ENCODE measurements around the gene JAG1.
"Not testable (repeated sequence)": the region's sequence is repeated elsewhere in the genome, so short reads cannot be mapped to it uniquely, and the experiment has no call there.

Gene JAG1

GRCh38 chr20:10635476-10636208, 38.2 kb downstream of the JAG1 start:
- DNase-seq = no peak

GRCh38 chr20:10634683-10635411, 39.0 kb downstream of the JAG1 start:
- DNase-seq = no peak

- no peak for DNase-seq
Measured at GRCh38 chr20:10634211-10634610, 39.6 kb downstream of the JAG1 start.

- no peak for DNase-seq
Measured at GRCh38 chr20:10633718-10634117, 40.1 kb downstream of the JAG1 start.

DNA sequence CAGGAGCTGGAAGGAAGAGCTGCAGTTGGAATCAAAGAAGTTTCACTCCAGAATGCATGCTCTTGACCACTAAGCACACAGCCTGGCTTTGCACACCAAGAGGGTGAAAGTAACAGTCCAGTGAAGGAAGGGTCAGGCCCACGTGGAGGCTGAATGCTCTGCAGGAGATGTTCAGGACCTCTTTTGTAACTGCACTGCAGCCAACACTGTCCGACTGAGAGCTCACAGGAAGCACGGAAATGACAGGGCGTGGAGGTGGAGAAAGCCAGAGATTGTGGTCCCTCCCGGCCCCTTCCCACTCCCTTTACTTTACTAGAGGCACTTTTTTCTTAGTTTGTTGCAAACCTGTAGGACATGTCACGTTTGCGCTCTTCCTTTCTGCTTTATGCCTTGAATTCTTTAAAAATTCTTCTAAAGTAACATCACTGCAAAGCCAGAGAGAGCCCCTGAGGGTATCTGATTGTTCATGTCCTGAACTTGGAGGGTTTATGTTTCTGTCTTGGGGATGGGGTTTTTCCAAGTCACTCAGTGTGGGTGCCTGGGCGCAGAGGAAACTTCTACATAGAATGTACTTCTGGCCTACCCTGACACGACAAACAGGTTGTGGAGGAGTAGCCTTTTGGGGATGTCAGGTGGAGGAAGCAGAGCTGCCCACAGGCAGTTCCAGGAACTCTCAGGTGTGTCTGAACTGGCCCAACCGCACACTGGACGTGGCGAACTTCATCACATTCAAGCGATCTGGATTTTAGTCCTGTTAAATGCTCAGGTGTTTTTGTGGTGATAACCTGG, 40.9 kb downstream of the JAG1 start:
- DNase-seq = no peak

DNA sequence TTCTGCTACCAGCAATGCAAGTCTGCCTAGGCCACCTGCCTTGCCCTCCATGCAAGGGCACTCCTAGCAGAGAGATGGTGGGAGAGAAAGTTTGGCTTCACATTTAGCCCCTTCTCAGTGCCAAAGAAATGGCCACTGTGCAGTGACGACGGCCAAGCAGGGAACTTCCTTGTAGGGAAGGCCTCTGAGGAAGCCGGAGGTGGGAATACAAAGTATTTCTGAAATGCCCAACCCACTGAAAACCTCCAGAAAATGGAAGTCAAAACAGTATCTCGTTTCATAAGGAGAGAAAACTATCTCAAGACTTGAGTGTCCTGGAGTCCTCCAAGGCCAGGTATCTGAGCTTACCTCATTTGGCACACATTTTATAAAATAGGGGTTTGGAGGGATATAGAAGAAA, 42.7 kb downstream of the JAG1 start:
- no peak for DNase-seq

- no peak for DNase-seq
Measured at GRCh38 chr20:10629946-10630650, 43.7 kb downstream of the JAG1 start.

- DNase-seq = no peak
Measured at GRCh38 chr20:10626896-10627295, 46.9 kb downstream of the JAG1 start.

DNA sequence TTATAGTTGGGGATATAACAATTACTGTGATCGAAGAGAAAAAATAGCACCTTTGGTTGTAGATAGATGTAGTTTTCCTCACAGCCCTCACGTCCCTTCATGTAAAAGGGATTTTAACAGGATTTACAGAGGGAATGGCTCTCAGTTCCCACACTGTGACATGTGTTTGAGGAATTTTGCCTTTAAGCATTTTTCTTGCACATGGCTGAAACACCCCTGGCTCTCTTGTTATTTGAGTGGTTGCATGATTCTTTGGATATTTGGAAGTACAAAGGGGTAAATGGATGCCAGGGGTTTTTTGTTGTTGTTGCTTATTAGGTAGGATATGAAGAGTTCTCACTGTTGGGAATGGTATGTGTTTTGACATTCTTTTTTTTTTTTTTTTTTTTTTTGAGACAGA, 48.2 kb downstream of the JAG1 start:
- no peak for DNase-seq

GRCh38 chr20:10622657-10623418, 51.0 kb downstream of the JAG1 start:
- no peak for DNase-seq

GRCh38 chr20:10621149-10621548, 52.6 kb downstream of the JAG1 start:
- DNase-seq = no peak

DNA sequence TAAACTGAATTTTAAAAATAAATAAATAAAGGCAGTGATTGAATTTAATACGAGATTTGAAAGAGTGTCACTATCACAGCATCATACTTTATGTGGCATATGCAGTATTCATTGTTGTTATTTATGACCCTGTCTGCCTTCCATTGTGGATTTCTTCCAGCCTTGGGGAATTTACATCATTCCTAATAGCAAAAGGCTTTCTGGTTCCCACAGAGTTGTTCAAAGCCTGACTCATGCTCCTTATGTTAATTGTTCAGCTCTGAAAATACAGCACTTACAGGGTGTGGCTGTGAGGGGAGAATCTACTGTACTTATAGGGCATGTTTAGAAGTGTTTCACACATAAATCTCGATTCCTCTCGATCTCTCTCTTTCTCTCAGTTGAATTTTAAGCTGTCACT, 54.4 kb downstream of the JAG1 start:
- no peak for DNase-seq

GRCh38 chr20:10618611-10619245, 55.1 kb downstream of the JAG1 start:
- DNase-seq = no peak

GRCh38 chr20:10617549-10618133, 56.2 kb downstream of the JAG1 start:
- DNase-seq = not testable (repeated sequence)

DNA sequence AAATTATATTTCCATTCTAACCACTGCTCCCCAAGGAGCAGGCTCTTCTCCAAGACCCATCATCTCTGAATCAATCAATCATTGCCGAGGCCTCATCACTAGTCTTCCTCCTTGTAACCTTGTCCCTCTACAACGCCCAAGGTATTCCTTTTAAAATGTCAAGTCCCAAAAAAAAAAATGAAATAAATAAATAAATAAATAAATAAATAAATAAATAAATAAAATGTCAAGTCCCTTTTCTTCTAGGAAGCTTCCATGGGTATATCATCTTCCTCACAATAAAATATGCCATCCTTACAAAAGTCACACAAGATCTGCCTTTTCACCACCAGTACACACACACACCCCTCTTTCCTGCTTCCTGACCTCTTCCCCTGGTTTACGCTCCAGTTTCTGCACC, 57.6 kb downstream of the JAG1 start:
- DNase-seq = no peak

DNA sequence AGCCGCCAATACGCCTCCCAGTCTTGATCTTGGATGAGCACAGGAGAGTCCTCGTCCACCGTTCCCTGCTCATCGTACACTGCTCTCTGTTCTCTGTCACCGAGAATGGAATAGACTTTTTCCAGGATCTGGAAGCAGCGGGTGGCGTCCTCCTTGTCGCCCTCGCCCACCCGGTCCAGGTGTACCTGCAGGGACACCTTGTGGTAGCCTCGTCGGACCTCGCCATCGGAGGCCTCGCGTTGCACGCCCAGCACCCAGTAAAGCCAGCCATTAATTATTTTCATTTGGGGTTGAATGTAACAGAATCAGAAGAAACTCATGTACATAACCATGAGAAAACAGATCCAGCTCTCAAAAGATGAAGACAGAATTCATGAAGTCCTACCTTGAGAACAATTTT, 59.9 kb downstream of the JAG1 start:
- no peak for DNase-seq

DNA sequence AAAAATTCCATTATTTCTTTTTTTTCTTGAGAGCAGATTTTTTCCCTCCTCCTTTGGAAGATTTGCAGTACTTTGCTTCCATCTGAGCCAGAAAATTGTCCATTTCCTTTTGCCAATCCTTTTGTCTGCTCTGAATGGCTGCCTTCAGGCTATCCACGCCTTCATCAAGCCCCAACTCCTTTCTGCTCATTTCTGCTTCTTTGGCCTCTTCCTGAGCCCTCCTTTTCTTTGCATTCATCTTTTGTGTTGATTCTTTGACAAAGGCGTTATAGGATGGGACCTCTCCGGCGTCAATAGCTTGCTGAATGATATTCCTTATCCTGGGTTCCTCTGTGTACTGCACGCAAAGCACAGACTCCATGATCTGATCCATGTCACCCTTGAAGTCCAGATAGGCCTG, 60.4 kb downstream of the JAG1 start:
- not testable (repeated sequence) for DNase-seq

DNA sequence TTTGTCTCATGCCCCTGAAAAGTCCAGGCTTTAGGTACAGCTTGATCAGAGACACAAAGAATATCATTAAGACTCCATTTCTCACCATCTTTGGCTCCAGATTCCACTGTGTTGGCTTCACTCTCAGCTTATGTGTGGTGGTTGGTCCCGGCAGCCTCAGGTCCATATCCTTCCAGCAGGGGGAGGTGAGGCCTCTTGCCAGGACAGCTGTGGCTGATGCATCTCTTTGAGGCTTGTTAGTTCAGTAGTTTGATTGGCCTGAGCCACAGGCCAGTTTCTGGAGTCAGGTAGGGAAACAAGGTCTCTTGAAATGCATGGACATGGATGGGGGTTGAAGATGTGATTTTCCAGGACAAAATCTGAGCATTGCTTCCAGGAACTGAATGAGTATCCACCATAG, 62.4 kb downstream of the JAG1 start:
- no peak for DNase-seq

DNA sequence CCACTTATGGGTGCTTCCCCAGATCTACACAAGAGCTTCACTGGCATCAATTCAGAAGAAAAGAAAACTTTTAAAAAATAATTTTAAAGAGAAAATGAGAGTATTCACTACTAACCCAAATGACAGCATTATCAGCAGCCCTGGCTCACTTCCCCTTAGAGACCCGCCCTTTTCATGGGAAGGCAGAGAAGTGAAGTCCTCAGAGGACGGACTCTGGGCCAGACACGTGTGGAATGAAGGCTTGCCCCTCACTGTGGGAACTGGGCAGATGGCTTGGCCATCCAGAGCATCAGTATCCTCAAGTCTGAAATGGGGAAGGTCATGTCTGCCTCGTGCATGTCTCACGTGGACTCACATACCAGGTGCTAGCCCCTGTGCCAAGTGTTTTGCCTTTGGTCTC, 63.5 kb downstream of the JAG1 start:
- DNase-seq = no peak

DNA sequence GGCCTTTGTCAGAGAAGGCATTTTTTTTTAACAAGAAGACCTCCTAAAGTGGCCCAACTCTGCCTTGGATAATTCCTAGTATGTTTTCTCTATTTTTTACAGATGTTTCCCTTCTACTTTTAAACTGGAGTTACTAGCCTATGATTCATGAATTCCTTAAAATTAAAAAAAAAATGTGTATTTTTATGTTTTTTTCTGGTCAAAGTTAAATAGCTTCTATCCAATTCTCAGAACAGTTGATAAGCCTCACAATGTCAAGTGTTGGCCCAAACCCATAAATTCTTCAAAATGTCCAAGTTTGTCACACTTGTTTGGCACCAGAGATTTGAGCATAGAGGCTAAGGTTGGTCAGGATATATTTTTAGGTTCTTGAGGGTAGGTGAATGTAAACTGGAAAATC, 64.0 kb downstream of the JAG1 start:
- DNase-seq = no peak

- no peak for DNase-seq
Measured at GRCh38 chr20:10609276-10609675, 64.5 kb downstream of the JAG1 start.

Data from NCI-H1417 treated with DMSO at 0.1 percent for 48 hours (cell line).